ENCODE measurements around the gene DALRD3. TPM values are rescaled to one million over a fixed set of nuclear protein-coding genes. Genes with fewer than 3 reads are reported as not detected.
A peak's percentile ranks its signal among the peaks of the same experiment; 100 is the strongest.

Gene DALRD3
- total RNA-seq, 1 donor = 39.1 TPM

DNA sequence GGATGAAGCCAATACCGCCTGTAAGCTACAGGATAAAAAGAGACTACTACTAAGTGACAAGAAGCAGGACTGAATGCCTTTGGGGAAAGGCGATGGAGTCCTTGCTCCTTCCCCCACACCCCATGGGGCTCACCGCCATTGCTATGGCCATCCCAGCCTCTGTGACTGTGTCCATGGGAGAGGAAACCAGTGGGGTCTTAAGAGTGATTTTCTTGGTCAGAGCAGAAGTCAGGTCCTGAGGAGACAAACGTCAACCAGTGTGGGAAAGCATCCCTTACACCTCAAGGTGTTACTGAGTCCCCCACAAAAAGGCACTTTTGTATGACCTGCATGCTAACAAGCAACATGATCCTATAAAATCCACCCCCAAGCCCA, 9.9 kb upstream of the DALRD3 start:
- H3K9me3 ChIP-seq (ENCODE audit: low read depth, low read length) = no peaks in the 10 kb centered on the region
- H4K20me1 ChIP-seq (ENCODE audit: insufficient read depth, low read length) = peaks cover 13% of the 10 kb centered on the region
- H2AFZ ChIP-seq (ENCODE audit: low read length) = no peak overlapping the region
- H3K36me3 ChIP-seq (ENCODE audit: insufficient read depth, low read length) = peaks cover 76% of the 10 kb centered on the region
- H3K4me2 ChIP-seq (ENCODE audit: insufficient read depth, low read length) = peak overlapping the region; percentile 89
- peak overlapping the region; percentile 92 for H3K4me3 ChIP-seq (ENCODE audit: insufficient read depth, low read length)
- TF ChIP-seq, protein P1, sequence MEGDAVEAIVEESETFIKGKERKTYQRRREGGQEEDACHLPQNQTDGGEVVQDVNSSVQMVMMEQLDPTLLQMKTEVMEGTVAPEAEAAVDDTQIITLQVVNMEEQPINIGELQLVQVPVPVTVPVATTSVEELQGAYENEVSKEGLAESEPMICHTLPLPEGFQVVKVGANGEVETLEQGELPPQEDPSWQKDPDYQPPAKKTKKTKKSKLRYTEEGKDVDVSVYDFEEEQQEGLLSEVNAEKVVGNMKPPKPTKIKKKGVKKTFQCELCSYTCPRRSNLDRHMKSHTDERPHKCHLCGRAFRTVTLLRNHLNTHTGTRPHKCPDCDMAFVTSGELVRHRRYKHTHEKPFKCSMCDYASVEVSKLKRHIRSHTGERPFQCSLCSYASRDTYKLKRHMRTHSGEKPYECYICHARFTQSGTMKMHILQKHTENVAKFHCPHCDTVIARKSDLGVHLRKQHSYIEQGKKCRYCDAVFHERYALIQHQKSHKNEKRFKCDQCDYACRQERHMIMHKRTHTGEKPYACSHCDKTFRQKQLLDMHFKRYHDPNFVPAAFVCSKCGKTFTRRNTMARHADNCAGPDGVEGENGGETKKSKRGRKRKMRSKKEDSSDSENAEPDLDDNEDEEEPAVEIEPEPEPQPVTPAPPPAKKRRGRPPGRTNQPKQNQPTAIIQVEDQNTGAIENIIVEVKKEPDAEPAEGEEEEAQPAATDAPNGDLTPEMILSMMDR (IDR thresholded peaks at IDR 0.05; ENCODE audit: extremely low read depth, low read depth, low read length) = no peak
- peak; percentile 30 for DNase-seq (ENCODE audit: insufficient read length, low spot score, missing footprints)
- peaks cover 37% of the 10 kb centered on the region for H3K4me1 ChIP-seq (ENCODE audit: insufficient read depth, low read length)
- peak overlapping the region; percentile 89 for H3K27ac ChIP-seq (ENCODE audit: low read depth, low read length)
- H3K79me2 ChIP-seq (ENCODE audit: insufficient read depth, low read length) = peaks cover 55% of the 10 kb centered on the region
- no peaks in the 10 kb centered on the region for H3K27me3 ChIP-seq (ENCODE audit: insufficient read depth, low read length)

DNA sequence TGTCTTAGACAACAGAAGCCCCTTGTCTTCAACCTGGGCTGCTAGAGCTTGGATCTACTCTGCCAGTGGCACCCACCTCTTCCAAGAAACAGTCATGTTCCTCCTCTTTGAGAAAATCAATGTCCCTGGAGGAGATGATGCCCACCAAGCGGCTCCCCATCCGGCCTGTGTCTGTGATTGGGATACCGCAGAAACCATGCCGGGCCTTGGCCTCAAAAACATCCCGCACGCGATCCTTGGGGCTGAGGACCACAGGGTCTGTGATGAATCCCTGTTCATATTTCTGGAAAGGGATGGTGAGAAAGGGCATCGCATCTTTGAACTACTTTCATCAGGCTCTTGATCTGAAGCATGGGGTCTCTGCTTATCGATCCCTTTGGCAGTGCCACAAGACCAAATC, 9.3 kb upstream of the DALRD3 start:
- peaks cover 62% of the 10 kb centered on the region for H3K79me2 ChIP-seq (ENCODE audit: insufficient read depth, low read length)
- H3K27me3 ChIP-seq (ENCODE audit: insufficient read depth, low read length) = no peaks in the 10 kb centered on the region
- peaks cover 19% of the 10 kb centered on the region for H4K20me1 ChIP-seq (ENCODE audit: insufficient read depth, low read length)
- H3K9me3 ChIP-seq (ENCODE audit: low read depth, low read length) = no peaks in the 10 kb centered on the region
- no peak for DNase-seq (ENCODE audit: insufficient read length, low spot score, missing footprints)
- H2AFZ ChIP-seq (ENCODE audit: low read length) = no peak overlapping the region
- H3K4me3 ChIP-seq (ENCODE audit: insufficient read depth, low read length) = peak overlapping the region; percentile 5
- H3K36me3 ChIP-seq (ENCODE audit: insufficient read depth, low read length) = peaks cover 74% of the 10 kb centered on the region
- peak overlapping the region; percentile 89 for H3K4me2 ChIP-seq (ENCODE audit: insufficient read depth, low read length)
- no peak overlapping the region for H3K27ac ChIP-seq (ENCODE audit: low read depth, low read length)
- TF ChIP-seq, protein P1 (IDR thresholded peaks at IDR 0.05; ENCODE audit: extremely low read depth, low read depth, low read length) = no peak
- peaks cover 37% of the 10 kb centered on the region for H3K4me1 ChIP-seq (ENCODE audit: insufficient read depth, low read length)

DNA sequence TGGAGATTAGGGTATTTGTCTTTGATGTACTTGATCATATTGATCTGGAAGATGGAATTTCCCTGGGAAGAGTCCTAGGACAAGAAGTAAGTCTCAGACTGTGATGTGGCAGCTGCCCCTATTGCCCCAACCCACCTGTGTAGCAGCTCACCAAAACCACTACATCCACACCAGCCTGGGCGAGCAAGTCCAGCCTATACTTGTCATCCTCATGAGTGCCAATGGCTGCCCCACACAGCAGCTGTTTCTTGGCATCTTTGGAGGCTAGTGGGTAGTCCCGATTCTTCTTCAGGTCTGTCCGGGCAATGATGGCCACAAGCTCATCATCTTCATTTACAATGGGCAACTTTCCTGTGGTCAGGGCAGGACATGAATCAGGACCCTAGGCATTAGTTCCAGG, 8.2 kb upstream of the DALRD3 start:
- no peaks in the 10 kb centered on the region for H3K27me3 ChIP-seq (ENCODE audit: insufficient read depth, low read length)
- peak; percentile 64 for DNase-seq (ENCODE audit: insufficient read length, low spot score, missing footprints)
- no peak overlapping the region for H3K4me3 ChIP-seq (ENCODE audit: insufficient read depth, low read length)
- H2AFZ ChIP-seq (ENCODE audit: low read length) = no peak overlapping the region
- H3K9me3 ChIP-seq (ENCODE audit: low read depth, low read length) = no peaks in the 10 kb centered on the region
- TF ChIP-seq, protein P1 (IDR thresholded peaks at IDR 0.05; ENCODE audit: extremely low read depth, low read depth, low read length) = no peak
- H3K79me2 ChIP-seq (ENCODE audit: insufficient read depth, low read length) = peaks cover 68% of the 10 kb centered on the region
- H3K36me3 ChIP-seq (ENCODE audit: insufficient read depth, low read length) = peaks cover 63% of the 10 kb centered on the region
- H3K4me2 ChIP-seq (ENCODE audit: insufficient read depth, low read length) = no peak overlapping the region
- no peak overlapping the region for H3K27ac ChIP-seq (ENCODE audit: low read depth, low read length)
- H4K20me1 ChIP-seq (ENCODE audit: insufficient read depth, low read length) = peaks cover 22% of the 10 kb centered on the region
- H3K4me1 ChIP-seq (ENCODE audit: insufficient read depth, low read length) = peaks cover 38% of the 10 kb centered on the region

DNA sequence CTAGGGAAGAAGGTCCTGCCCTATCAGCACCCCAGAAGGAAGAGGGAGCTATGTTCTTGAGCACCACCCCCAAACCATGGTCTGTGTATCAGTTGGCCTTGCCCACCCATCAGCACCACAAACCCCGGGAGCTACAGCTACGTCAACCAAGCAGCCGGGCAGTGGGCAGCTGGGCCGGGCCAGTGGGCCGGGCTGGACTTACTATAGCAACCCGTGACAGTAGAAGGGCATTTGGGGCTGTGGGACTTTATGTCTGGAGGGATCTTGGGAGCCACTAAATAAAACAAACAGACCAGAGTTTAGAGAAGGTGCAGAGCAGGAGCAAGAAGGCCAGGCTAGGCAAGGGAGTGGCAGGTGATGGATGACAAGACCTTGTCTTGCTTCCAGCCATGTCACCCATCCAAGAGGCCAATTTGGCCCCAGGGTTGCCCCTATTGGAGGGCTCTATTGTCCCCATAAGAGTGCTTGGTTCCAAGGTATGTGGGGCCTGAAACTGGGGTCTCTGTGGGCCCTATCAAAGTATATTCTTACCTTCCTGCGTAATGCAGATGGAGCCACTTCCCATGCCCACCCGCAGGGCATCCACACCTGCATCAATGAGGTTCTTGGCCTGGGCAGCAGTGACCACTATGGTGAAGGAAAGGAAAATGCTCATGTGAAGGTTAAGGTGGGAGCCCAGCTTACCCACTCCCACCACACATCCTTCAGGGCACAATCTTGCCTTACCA, 7.6 kb upstream of the DALRD3 start:
- Histone ChIP-seq H4K20me1 (ENCODE audit: insufficient read depth, low read length) (peaks cover 22% of the 10 kb centered on the region), H3K9me3 (ENCODE audit: low read depth, low read length) (no peaks in the 10 kb centered on the region), H3K27me3 (ENCODE audit: insufficient read depth, low read length) (no peaks in the 10 kb centered on the region), H2AFZ (ENCODE audit: low read length) (no peak overlapping the region), H3K27ac (ENCODE audit: low read depth, low read length) (peak overlapping the region; percentile 18), H3K36me3 (ENCODE audit: insufficient read depth, low read length) (peaks cover 59% of the 10 kb centered on the region), H3K4me3 (ENCODE audit: insufficient read depth, low read length) (no peak overlapping the region), H3K4me1 (ENCODE audit: insufficient read depth, low read length) (peaks cover 38% of the 10 kb centered on the region), H3K4me2 (ENCODE audit: insufficient read depth, low read length) (no peak overlapping the region), H3K79me2 (ENCODE audit: insufficient read depth, low read length) (peaks cover 71% of the 10 kb centered on the region)
- TF ChIP-seq, protein P1 (IDR thresholded peaks at IDR 0.05; ENCODE audit: extremely low read depth, low read depth, low read length) = no peak
- DNase-seq (ENCODE audit: insufficient read length, low spot score, missing footprints) = no peak

Measured in osteoblast (primary cell).